ENCODE data around the gene PTBP1.
"Not testable (repeated sequence)": the region's sequence is repeated elsewhere in the genome, so short reads cannot be mapped to it uniquely, and the experiment has no call there.

The PTBP1 gene

GRCh38 chr19:812049-812746, 14.9 kb downstream of the PTBP1 start:
- no peak for DNase-seq

GRCh38 chr19:812747-813218, 15.5 kb downstream of the PTBP1 start:
- DNase-seq = no peak

GRCh38 chr19:813219-814151, 16.2 kb downstream of the PTBP1 start:
- no peak for DNase-seq

- no peak for DNase-seq
These were observed 17.2 kb downstream of the PTBP1 start for GRCh38 chr19:814152-815078.

- no peak for DNase-seq
These were observed 18.0 kb downstream of the PTBP1 start for GRCh38 chr19:815079-815774.

- DNase-seq = no peak
These were observed 18.7 kb downstream of the PTBP1 start for GRCh38 chr19:815775-816499.

- no peak for DNase-seq
These were observed 19.2 kb downstream of the PTBP1 start for GRCh38 chr19:816500-816857.

GRCh38 chr19:820212-820611, 23.0 kb downstream of the PTBP1 start:
- DNase-seq = not testable (repeated sequence)

- DNase-seq = no peak
These were observed 24.1 kb downstream of the PTBP1 start for GRCh38 chr19:821231-821824.

GRCh38 chr19:821825-822503, 24.7 kb downstream of the PTBP1 start, which contains the start of gene PLPPR3:
TSS of gene PLPPR3 (minus strand) at chr19:821955. CDS start at chr19:821559, 396 bp downstream.
- DNase-seq = no peak

- no peak for DNase-seq
These were observed 26.4 kb downstream of the PTBP1 start for GRCh38 chr19:823565-824121.

- DNase-seq = no peak
These were observed 27.6 kb downstream of the PTBP1 start for GRCh38 chr19:824885-825284.

- no peak for DNase-seq
These were observed 28.8 kb downstream of the PTBP1 start for GRCh38 chr19:825897-826644.

- DNase-seq = no peak
These were observed 30.1 kb downstream of the PTBP1 start for GRCh38 chr19:827314-827709.

- DNase-seq = no peak
These were observed 30.6 kb downstream of the PTBP1 start, which contains the start of gene AZU1 for GRCh38 chr19:827710-828321. TSS of gene AZU1 (plus strand) at chr19:827837. CDS start at chr19:827847, 10 bp downstream.

- DNase-seq = no peak
These were observed 32.0 kb downstream of the PTBP1 start for GRCh38 chr19:829129-829758.

- no peak for DNase-seq
These were observed 34.4 kb downstream of the PTBP1 start for GRCh38 chr19:831407-832369.

Measured in activated effector memory CD4-positive, alpha-beta T cell treated with anti-CD3 and anti-CD28 coated beads, Interleukin-2, amount 50 U/mL, for 16 hours (primary cell).